ENCODE results near the gene CFLAR. TPM values are rescaled to one million over a fixed set of nuclear protein-coding genes. Genes with fewer than 3 reads are reported as not detected.

CFLAR gene
- total and polyA plus RNA-seq, 2 of the 4 experiments (the other 2 are of a cell fraction) = 29.2 to 59.9 TPM

- Histone ChIP-seq H3K4me3 (ENCODE audit: insufficient read depth, low read depth, low read length) (no peak overlapping the region), H4K20me1 (ENCODE audit: insufficient read depth, low read length) (no peaks in the 10 kb centered on the region), H3K27ac (ENCODE audit: insufficient read depth, low read length) (peak overlapping the region; percentile 87), H2AFZ (replicated peaks; ENCODE audit: low read length, poor library complexity) (no peak overlapping the region), H2BK5ac (ENCODE audit: low read depth, low read length, poor library complexity, severe bottlenecking) (peak overlapping the region; percentile 99), H3K23ac (ENCODE audit: low read depth, low read length) (peak overlapping the region; percentile 98), H3K56ac (ENCODE audit: extremely low read depth, insufficient read depth, low read length) (peak overlapping the region; percentile 95), H3K14ac (replicated peaks; ENCODE audit: low read depth, low read length) (peak overlapping the region; percentile 78), H2BK120ac (ENCODE audit: low read depth, low read length) (peak overlapping the region; percentile 98), H3K4me1 (ENCODE audit: control insufficient read depth, insufficient read depth, low read length) (peaks cover 19% of the 10 kb centered on the region), H3K27me3 (ENCODE audit: control insufficient read depth, insufficient read depth, low read length) (no peaks in the 10 kb centered on the region), H2BK15ac (ENCODE audit: low read depth, low read length) (peak overlapping the region; percentile 94; the same call in 2 of the 3 replicates), H4K91ac (ENCODE audit: insufficient read depth, low read depth, low read length) (peak overlapping the region; percentile 94), H3K9me1 (ENCODE audit: insufficient read depth, low read length) (peaks cover 19% of the 10 kb centered on the region; the same call in 1 of the 2 replicates), H3K4ac (ENCODE audit: low read depth, low read length) (peak overlapping the region; percentile 98), H2AK5ac (ENCODE audit: low read depth, low read length) (peak overlapping the region; percentile 99), H3K18ac (ENCODE audit: low read depth, low read length) (peak overlapping the region; percentile 90), H3K36me3 (ENCODE audit: control insufficient read depth, insufficient read depth, low read length) (peaks cover 23% of the 10 kb centered on the region), H3K4me2 (ENCODE audit: low read depth, low read length) (peak overlapping the region; percentile 80), H3K9ac (ENCODE audit: low read depth, low read length) (peak overlapping the region; percentile 56; the same call in 1 of the 2 replicates), H4K8ac (ENCODE audit: low read depth in 2 of 2, low read length in 2 of 2) (peak overlapping the region; percentile 83 to 98), H2BK20ac (ENCODE audit: low read depth, low read length) (peak overlapping the region; percentile 98), H2AK9ac (replicated peaks; ENCODE audit: low read depth, low read length, poor library complexity) (peak overlapping the region; percentile 86), H4K5ac (ENCODE audit: low read depth, low read length) (peak overlapping the region; percentile 84), H3K9me3 (ENCODE audit: control insufficient read depth, insufficient read depth, low read length) (no peaks in the 10 kb centered on the region), H3K79me1 (ENCODE audit: low read depth in 1 of 2, low read length in 2 of 2) (peaks cover 12 to 43% of the 10 kb centered on the region in 2 experiments)
- BruUV-seq (replicated peaks) = TSS peak; percentile 29
- TF ChIP-seq CHD1 (IDR thresholded peaks at IDR 0.05; ENCODE audit: low read depth, low read length) (no peak), POLR2A (IDR thresholded peaks at IDR 0.05; ENCODE audit: low read depth, low read length) (no peak; the same call in 1 of the 2 replicates), CEBPB (IDR thresholded peaks at IDR 0.05; ENCODE audit: low read depth, low read length) (peak; percentile 68), FOS (IDR thresholded peaks at IDR 0.05; ENCODE audit: low read depth, low read length) (peak; percentile 35), SMC3 (IDR thresholded peaks at IDR 0.05; ENCODE audit: low read depth, low read length) (no peak), CTCF (conservative IDR thresholded peaks at IDR 0.05; ENCODE audit: low read depth, low read length) (no peak), MAZ (IDR thresholded peaks at IDR 0.05; ENCODE audit: borderline replicate concordance, low read depth, low read length) (no peak), USF2 (IDR thresholded peaks at IDR 0.05; ENCODE audit: low read depth, low read length) (no peak), MXI1 (IDR thresholded peaks at IDR 0.05; ENCODE audit: borderline replicate concordance, low read depth, low read length) (no peak), RFX5 (IDR thresholded peaks at IDR 0.05; ENCODE audit: low read depth, low read length) (no peak), ELK1 (IDR thresholded peaks at IDR 0.05; ENCODE audit: borderline replicate concordance, low read depth, low read length) (no peak), RAD21 (IDR thresholded peaks at IDR 0.05; ENCODE audit: low read length) (no peak), RCOR1 (IDR thresholded peaks at IDR 0.05; ENCODE audit: insufficient replicate concordance, low read length) (no peak)
- in situ Hi-C loops (cut with MboI; ENCODE audit: low sequenced_read_pairs) (no loop called here), dilution Hi-C loops (cut with HindIII; ENCODE audit: low sequenced_read_pairs, unreplicated experiment) (no loop called here), intact Hi-C loops (cut with micrococcal nuclease) (no loop called here)
- peak; percentile 93 for DNase-seq
- ATAC-seq (ENCODE audit: low read depth) = peak; percentile 63
- ChIA-PET CTCF (no interaction called here), POLR2A (ENCODE audit: unreplicated experiment) (interaction anchor here (0.7 kb wide), 1 partner anchor 300 kb away, joined by 3 read pairs; the partner anchor contains the start of genes STRADB and TRAK2)
- 33% methylated on average over 2 of the region's 8 CpGs; no CpG with 5 or more reads in 1 of the 2 experiments for WGBS, 2 experiments (ENCODE audit: extremely low coverage in 2 of 2, insufficient read length in 1 of 2)
These were observed 35.4 kb downstream of the CFLAR start for GRCh38 chr2:201151127-201151981.

Measured in IMR-90 (cell line).